VCaP (cell line): Measurements from ENCODE around the gene ARHGAP18.

ENCODE experiments used
- H3K27ac ChIP-seq: fragments of 450-650 bp; 2 replicates; pipeline ENCODE4 v1.5.1; 2017
- TF ChIP-seq, protein P1 (sequence below): fragments of 450-650 bp; conservative IDR thresholded peaks from 2 replicates; pipeline ENCODE4 v1.5.1; 2017; ENCODE audit warnings: mild to moderate bottlenecking, moderate library complexity

The ARHGAP18 gene

GRCh38 chr6:129733290-129733689 lies 23.3 kb upstream of the ARHGAP18 start:
- H3K27ac ChIP-seq, result no peak overlapping the region
- TF ChIP-seq, protein P1, sequence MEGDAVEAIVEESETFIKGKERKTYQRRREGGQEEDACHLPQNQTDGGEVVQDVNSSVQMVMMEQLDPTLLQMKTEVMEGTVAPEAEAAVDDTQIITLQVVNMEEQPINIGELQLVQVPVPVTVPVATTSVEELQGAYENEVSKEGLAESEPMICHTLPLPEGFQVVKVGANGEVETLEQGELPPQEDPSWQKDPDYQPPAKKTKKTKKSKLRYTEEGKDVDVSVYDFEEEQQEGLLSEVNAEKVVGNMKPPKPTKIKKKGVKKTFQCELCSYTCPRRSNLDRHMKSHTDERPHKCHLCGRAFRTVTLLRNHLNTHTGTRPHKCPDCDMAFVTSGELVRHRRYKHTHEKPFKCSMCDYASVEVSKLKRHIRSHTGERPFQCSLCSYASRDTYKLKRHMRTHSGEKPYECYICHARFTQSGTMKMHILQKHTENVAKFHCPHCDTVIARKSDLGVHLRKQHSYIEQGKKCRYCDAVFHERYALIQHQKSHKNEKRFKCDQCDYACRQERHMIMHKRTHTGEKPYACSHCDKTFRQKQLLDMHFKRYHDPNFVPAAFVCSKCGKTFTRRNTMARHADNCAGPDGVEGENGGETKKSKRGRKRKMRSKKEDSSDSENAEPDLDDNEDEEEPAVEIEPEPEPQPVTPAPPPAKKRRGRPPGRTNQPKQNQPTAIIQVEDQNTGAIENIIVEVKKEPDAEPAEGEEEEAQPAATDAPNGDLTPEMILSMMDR, result peak; percentile 30

DNA sequence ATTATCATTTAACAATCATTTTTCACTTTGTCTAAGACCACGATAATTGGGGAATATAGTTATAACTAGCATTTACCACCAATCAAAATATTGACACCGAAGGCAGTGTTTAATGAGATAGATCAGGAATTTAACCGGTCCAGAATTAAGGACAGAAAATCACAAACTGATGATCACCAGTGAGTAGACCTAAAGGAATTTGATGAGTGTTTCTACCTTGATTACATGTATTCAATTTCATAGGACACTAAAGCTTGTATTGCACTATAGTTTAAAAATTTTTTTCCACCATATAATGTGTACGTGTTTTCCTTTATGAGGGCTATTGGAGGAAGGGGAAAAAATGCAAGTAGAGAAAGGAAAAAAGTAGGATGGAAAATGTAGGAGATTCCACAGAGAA lies 22.6 kb upstream of the ARHGAP18 start:
- H3K27ac ChIP-seq, result no peak overlapping the region
- TF ChIP-seq, protein P1, result no peak

- no peak overlapping the region for H3K27ac ChIP-seq
- TF ChIP-seq, protein P1, result no peak
Measured at GRCh38 chr6:129732034-129732433, 22.1 kb upstream of the ARHGAP18 start.

DNA sequence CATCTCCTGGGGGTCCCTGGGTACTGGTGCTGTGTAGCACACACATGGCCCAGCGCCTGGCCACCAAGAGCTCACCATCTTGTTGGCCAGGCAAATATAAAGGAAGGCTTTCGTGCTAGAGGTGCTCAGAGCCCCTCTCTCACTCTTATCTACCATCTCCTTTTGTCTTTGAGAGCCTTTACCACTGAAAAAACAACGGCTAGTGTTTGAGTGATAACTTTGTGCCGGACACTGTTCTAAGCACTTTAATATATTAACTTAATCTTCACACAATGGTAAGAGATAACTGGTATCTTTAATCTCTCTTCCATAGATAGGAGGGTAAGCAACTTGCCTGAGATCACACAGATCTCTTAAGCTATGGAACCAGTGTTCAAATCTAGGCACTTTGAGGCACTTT lies 21.5 kb upstream of the ARHGAP18 start:
- no peak overlapping the region for H3K27ac ChIP-seq
- TF ChIP-seq, protein P1, result no peak

DNA sequence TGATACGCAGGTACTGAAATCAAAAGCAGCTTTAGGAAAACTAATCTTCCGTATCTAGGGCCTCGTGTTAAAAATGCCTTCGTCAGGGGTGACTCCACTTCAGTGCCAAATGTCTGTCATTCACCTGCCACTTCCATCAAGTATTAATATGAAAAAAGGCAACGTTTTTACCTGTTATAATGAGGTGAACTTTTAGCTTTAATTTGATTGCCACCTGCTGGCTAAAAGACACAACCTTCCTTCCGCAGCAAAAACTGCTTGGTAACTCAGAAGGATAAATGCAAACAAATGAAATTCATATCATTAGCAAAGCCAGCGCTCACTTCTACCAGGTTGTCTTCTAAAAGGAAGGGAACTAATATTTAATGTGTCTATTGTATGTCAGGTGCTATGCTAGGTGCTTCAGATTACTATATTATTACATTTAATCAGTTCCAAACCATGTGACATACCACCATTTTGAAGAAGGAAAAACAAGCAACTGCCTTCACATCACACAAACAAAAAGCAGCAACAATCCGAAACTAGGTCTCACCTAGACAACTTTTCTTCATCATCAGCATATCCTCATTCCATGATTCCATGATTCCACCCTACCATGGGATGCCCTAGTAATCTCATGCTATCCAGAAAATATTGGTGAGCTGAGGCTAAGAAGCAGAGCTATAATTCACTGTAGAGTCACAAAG lies 20.6 kb upstream of the ARHGAP18 start:
- no peak overlapping the region for H3K27ac ChIP-seq

GRCh38 chr6:129726650-129727049 lies 16.7 kb upstream of the ARHGAP18 start:
- TF ChIP-seq, protein P1, result no peak
- no peak overlapping the region for H3K27ac ChIP-seq

More for the DNA sequence above, 20.6 kb upstream of the ARHGAP18 start:
- TF ChIP-seq, protein P1, result peak; percentile 74

- TF ChIP-seq, protein P1, result no peak
- H3K27ac ChIP-seq, result no peak overlapping the region
Measured at GRCh38 chr6:129725341-129725740, 15.4 kb upstream of the ARHGAP18 start.
